Lower leg skin (tissue), 3 donors: ENCODE measurements around the gene TMEM114.

Source experiments
- CTCF ChIP-seq, 3 donors: fragments of 450-650 bp; IDR thresholded peaks; one replicate each; pipeline ENCODE4 v1.5.1; 2016; ENCODE audit warnings: antibody characterized with exemption in 3 of 3, mild to moderate bottlenecking in 3 of 3, moderate library complexity in 2 of 3
- POLR2A ChIP-seq, 2 donors: fragments of 450-650 bp; IDR thresholded peaks; one replicate each; pipeline ENCODE4 v1.6.1; 2016 to 2017; ENCODE audit warnings: antibody characterized with exemption in 2 of 2, mild to moderate bottlenecking in 1 of 2, moderate library complexity in 1 of 2

DNA sequence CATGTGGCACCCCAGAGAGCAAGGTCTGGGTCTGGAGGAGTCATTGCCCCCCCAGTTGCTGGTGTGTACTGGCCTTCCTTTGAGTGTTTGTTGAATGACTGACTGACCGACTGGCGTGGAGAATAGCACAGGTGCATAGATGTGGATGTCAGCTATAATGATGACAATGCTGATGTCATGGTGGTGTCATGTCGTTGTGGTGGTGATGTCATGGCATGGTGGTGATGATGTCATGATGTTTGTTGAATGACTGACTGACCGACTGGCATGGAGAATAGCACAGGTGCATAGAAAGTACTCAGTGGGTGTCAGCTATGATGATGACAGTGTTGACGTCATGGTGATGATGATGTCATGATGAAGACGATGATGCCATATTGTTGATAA is 22.1 kb downstream of the TMEM114 start:
- no peak for TF ChIP-seq CTCF (IDR thresholded peaks at IDR 0.05)
- TF ChIP-seq POLR2A (IDR thresholded peaks at IDR 0.05) = no peak
